Neuronal stem cell (in vitro differentiated cells): ENCODE measurements around the gene OPTC. TPM values are rescaled to one million over a fixed set of nuclear protein-coding genes. Genes with fewer than 3 reads are reported as not detected.
"Not testable (repeated sequence)": the region's sequence is repeated elsewhere in the genome, so short reads cannot be mapped to it uniquely, and the experiment has no call there.

Source experiments
- DNase-seq: peaks from one replicate; pipeline ENCODE4 v3.0.0-alpha.2; 2013; ENCODE audit warnings: low spot score
- H2AFZ ChIP-seq: one replicate; pipeline ENCODE4 v1.6.1; 2013; ENCODE audit warnings: mild to moderate bottlenecking, low read length, inconsistent platforms
- H2AK5ac ChIP-seq: 2 replicates; pipeline ENCODE4 v1.6.1; 2013; ENCODE audit warnings: low read depth, mild to moderate bottlenecking, inconsistent platforms, low read length, moderate library complexity, mixed read lengths
- H2BK120ac ChIP-seq: 2 replicates; pipeline ENCODE4 v1.6.1; 2013; ENCODE audit warnings: low read depth, mild to moderate bottlenecking, inconsistent platforms, low read length, moderate library complexity, mixed read lengths
- H2BK12ac ChIP-seq: one replicate; pipeline ENCODE4 v1.6.1; 2013; ENCODE audit warnings: low read length, inconsistent platforms
- H2BK15ac ChIP-seq: 2 replicates; pipeline ENCODE4 v1.6.1; 2013; ENCODE audit warnings: mild to moderate bottlenecking, low read length, inconsistent platforms, mixed read lengths
- H2BK5ac ChIP-seq: one replicate; pipeline ENCODE4 v1.6.1; 2013; ENCODE audit warnings: inconsistent platforms, mild to moderate bottlenecking, low read length, moderate library complexity
- H3K14ac ChIP-seq: one replicate; pipeline ENCODE4 v1.6.1; 2013; ENCODE audit warnings: low read length, inconsistent platforms
- H3K18ac ChIP-seq: 2 replicates; pipeline ENCODE4 v1.6.1; 2013; ENCODE audit warnings: low read length, inconsistent platforms
- H3K23ac ChIP-seq: 2 replicates; pipeline ENCODE4 v1.6.1; 2013; ENCODE audit warnings: low read depth, mild to moderate bottlenecking, mixed read lengths, low read length, inconsistent platforms; ENCODE audit not compliant: poor library complexity
- H3K27ac ChIP-seq: replicated peaks from 3 replicates; pipeline ENCODE4 v1.5.1; 2013; ENCODE audit warnings: low read length, inconsistent platforms
- H3K27me3 ChIP-seq, 3 experiments: 2 replicates each; pipeline ENCODE4 v1.6.1; 2013; ENCODE audit warnings: low read length in 3 of 3, mild to moderate bottlenecking in 2 of 3, inconsistent platforms in 1 of 3, low read depth in 1 of 3, mixed read lengths in 1 of 3, moderate library complexity in 1 of 3; ENCODE audit not compliant: control insufficient read depth in 3 of 3, insufficient read depth in 3 of 3
- H3K36me3 ChIP-seq, 2 donors: replicated peaks in 1 of 2; 2 replicates each; pipeline ENCODE4 v1.6.1; 2013; ENCODE audit warnings: low read length in 2 of 2; ENCODE audit not compliant: control insufficient read depth in 2 of 2, insufficient read depth in 2 of 2
- H3K4ac ChIP-seq: 2 replicates; pipeline ENCODE4 v1.6.1; 2013; ENCODE audit warnings: inconsistent platforms, mild to moderate bottlenecking, low read length, moderate library complexity
- H3K4me1 ChIP-seq, 2 donors: 1 replicate in 1 of 2; 2 replicates in 1 of 2; pipeline ENCODE4 v1.6.1; 2013; ENCODE audit warnings: low read length in 2 of 2, low read depth in 1 of 2; ENCODE audit not compliant: control insufficient read depth in 2 of 2, insufficient read depth in 1 of 2
- H3K4me2 ChIP-seq: one replicate; pipeline ENCODE4 v1.6.1; 2013; ENCODE audit warnings: mild to moderate bottlenecking, low read length, inconsistent platforms; ENCODE audit not compliant: insufficient read depth, poor library complexity, severe bottlenecking
- H3K4me3 ChIP-seq, 2 donors: 2 replicates each; pipeline ENCODE4 v1.5.1; 2013; ENCODE audit warnings: low read length in 2 of 2, mild to moderate bottlenecking in 2 of 2, inconsistent platforms in 1 of 2, moderate library complexity in 1 of 2
- H3K79me1 ChIP-seq: one replicate; pipeline ENCODE4 v1.6.1; 2013; ENCODE audit warnings: low read depth, mild to moderate bottlenecking, inconsistent platforms, low read length, moderate library complexity
- H3K9ac ChIP-seq: one replicate; pipeline ENCODE4 v1.6.1; 2013; ENCODE audit warnings: mild to moderate bottlenecking, low read depth, low read length, inconsistent platforms; ENCODE audit not compliant: poor library complexity
- H3K9me3 ChIP-seq, 2 donors: replicated peaks in 1 of 2; 2 replicates each; pipeline versions ENCODE3 to v1.6.1; 2013; ENCODE audit warnings: low read length in 2 of 2, mild to moderate bottlenecking in 2 of 2, inconsistent platforms in 1 of 2, low read depth in 1 of 2, mixed read lengths in 1 of 2, moderate library complexity in 1 of 2; ENCODE audit not compliant: control insufficient read depth in 2 of 2, insufficient read depth in 1 of 2
- H4K8ac ChIP-seq: one replicate; pipeline ENCODE4 v1.6.1; 2013; ENCODE audit warnings: low read depth, mild to moderate bottlenecking, inconsistent platforms, low read length, moderate library complexity
- H4K91ac ChIP-seq: one replicate; pipeline ENCODE4 v1.6.1; 2013; ENCODE audit warnings: low read length, low read depth, mild to moderate bottlenecking, inconsistent platforms; ENCODE audit not compliant: poor library complexity
- WGBS, 2 donors: extraction: QIAGEN DNeasy Blood & Tissue Kit; methylation state at CpG; one replicate each; pipeline ENCODE4 v1.1.7; 2013; ENCODE audit warnings: missing lambda C conversion rate in 2 of 2, mixed read lengths in 1 of 2; ENCODE audit not compliant: insufficient read length in 2 of 2, insufficient replicate concordance in 1 of 2; ENCODE audit errors: extremely low coverage in 2 of 2; 5-methylcytosine and 5-hydroxymethylcytosine counted together
- polyA plus RNA-seq, 2 experiments: library from polyadenylated mRNA; stranded (reverse); fragments of 200-250 nt; gene quantifications; one replicate each; pipeline ENCODE4 v1.2.3, GENCODE V29; 2013

Gene OPTC, protein sequence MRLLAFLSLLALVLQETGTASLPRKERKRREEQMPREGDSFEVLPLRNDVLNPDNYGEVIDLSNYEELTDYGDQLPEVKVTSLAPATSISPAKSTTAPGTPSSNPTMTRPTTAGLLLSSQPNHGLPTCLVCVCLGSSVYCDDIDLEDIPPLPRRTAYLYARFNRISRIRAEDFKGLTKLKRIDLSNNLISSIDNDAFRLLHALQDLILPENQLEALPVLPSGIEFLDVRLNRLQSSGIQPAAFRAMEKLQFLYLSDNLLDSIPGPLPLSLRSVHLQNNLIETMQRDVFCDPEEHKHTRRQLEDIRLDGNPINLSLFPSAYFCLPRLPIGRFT
- 0.11 TPM for polyA plus RNA-seq (2013, experiment 1 of 2)
- 0.08 TPM for polyA plus RNA-seq (2013, experiment 2 of 2)

DNA sequence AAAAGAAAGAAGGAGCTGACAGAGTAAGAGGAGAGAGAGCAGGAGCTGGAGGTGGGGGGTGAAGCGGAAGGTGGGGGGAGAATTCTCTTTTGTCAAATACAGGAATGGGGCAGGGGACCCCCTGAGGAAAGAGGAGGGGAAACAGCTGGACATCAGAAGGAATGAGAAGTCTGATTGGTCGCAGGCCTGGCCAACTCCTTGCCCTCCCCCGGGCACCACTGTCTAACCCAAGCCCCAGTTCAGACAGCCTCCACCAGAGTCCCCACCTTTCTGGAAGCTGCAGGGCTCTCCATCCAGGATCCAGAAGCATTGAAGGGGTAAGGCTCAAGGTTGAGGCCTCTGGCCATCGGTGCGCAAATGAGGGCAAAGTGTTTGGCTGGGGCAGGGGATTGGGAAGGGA lies at the start of gene OPTC:
TSS of gene OPTC (plus strand) at position 253 of the 400 bp plus-strand sequence. CDS start 1,853 bp downstream, outside the sequence.
- no peak within 1 kb of the TSS for H2BK120ac ChIP-seq
- DNase-seq, result no peak
- no CpG with 5 or more reads among the region's 5 CpGs for WGBS, 2 donors
- H2BK5ac ChIP-seq, result no peak within 1 kb of the TSS
- H4K91ac ChIP-seq, result no peak within 1 kb of the TSS
- peak within 1 kb of the TSS; percentile 8 for H3K18ac ChIP-seq
- no peak within 1 kb of the TSS for H3K14ac ChIP-seq
- H3K9me3 ChIP-seq, result no peaks in the 10 kb centered on the region
- H3K79me1 ChIP-seq, result no peaks in the 10 kb centered on the region
- no peak within 1 kb of the TSS for H2BK15ac ChIP-seq
- H3K4me3 ChIP-seq, result no peak within 1 kb of the TSS
- no peaks in the 10 kb centered on the region for H3K36me3 ChIP-seq
- peaks cover 0 to 12% of the 10 kb centered on the region in 2 donors for H3K4me1 ChIP-seq
- no peak within 1 kb of the TSS for H4K8ac ChIP-seq
- H3K27me3 ChIP-seq, result peaks cover 0 to 65% (median 0%) of the 10 kb centered on the region in 3 experiments
- H3K27ac ChIP-seq, result no peak within 1 kb of the TSS
- no peak within 1 kb of the TSS for H3K4ac ChIP-seq
- no peak within 1 kb of the TSS for H2AFZ ChIP-seq
- no peak within 1 kb of the TSS for H2AK5ac ChIP-seq
- H3K9ac ChIP-seq, result no peak within 1 kb of the TSS
- H3K4me2 ChIP-seq, result no peak within 1 kb of the TSS
- no peak within 1 kb of the TSS for H3K23ac ChIP-seq
- H2BK12ac ChIP-seq, result no peak within 1 kb of the TSS

- Histone ChIP-seq H2BK15ac (no peak overlapping the region), H3K14ac (no peak overlapping the region), H2BK12ac (no peak overlapping the region), H2BK5ac (no peak overlapping the region), H3K18ac (peak overlapping the region; percentile 55), H2AFZ (no peak overlapping the region), H3K27me3 (peaks cover 0 to 83% (median 0%) of the 10 kb centered on the region in 3 experiments), H3K4me2 (no peak overlapping the region), H4K8ac (no peak overlapping the region), H2AK5ac (no peak overlapping the region), H4K91ac (no peak overlapping the region), H3K4ac (no peak overlapping the region), H3K9me3 (peaks cover 0 to 5% of the 10 kb centered on the region in 2 donors), H2BK120ac (no peak overlapping the region), H3K4me3 (no peak overlapping the region), H3K27ac (no peak overlapping the region), H3K79me1 (no peaks in the 10 kb centered on the region), H3K23ac (no peak overlapping the region), H3K4me1 (peaks cover 1 to 11% of the 10 kb centered on the region in 2 donors), H3K36me3 (no peaks in the 10 kb centered on the region), H3K9ac (no peak overlapping the region)
- WGBS, 2 donors, result no CpG with 5 or more reads among the region's 1 CpG
- DNase-seq, result no peak
Measured at GRCh38 chr1:203444171-203444576, 49.8 kb upstream of the OPTC start.

DNA sequence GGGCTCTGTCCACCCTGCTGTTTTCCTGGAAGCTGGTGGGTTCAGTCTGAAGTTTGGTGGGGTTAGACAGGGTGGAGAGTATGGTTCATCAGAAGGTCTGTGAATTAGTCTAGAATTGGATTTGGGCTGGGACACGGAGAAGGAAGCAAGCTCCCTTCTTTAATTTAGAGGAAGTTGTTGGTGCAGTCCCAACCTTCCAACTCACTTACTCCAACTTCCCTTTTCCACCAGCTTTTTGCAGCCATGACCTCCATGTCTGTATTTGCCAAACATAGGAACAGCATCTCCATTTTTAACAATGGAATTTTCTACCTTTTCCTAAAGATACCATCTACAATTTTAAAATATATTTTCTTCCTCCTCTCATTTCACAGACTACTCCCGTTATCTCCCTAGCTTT lies 46.8 kb upstream of the OPTC start:
- peaks cover 1 to 10% of the 10 kb centered on the region in 2 donors for H3K4me1 ChIP-seq
- H3K23ac ChIP-seq, result no peak overlapping the region
- H3K9ac ChIP-seq, result no peak overlapping the region
- H3K4me3 ChIP-seq, result no peak overlapping the region
- H3K9me3 ChIP-seq, result peaks cover 0 to 5% of the 10 kb centered on the region in 2 donors
- no peak overlapping the region for H3K27ac ChIP-seq
- no peak overlapping the region for H2AK5ac ChIP-seq
- H4K8ac ChIP-seq, result no peak overlapping the region
- H4K91ac ChIP-seq, result no peak overlapping the region
- H3K18ac ChIP-seq, result no peak overlapping the region
- no peak overlapping the region for H2BK120ac ChIP-seq
- H3K36me3 ChIP-seq, result no peaks in the 10 kb centered on the region
- no peak overlapping the region for H3K4me2 ChIP-seq
- no peak overlapping the region for H2BK5ac ChIP-seq
- no peak for DNase-seq
- no peaks in the 10 kb centered on the region for H3K79me1 ChIP-seq
- H2BK15ac ChIP-seq, result no peak overlapping the region
- peaks cover 0 to 77% (median 0%) of the 10 kb centered on the region in 3 experiments for H3K27me3 ChIP-seq
- H2AFZ ChIP-seq, result no peak overlapping the region
- H3K14ac ChIP-seq, result no peak overlapping the region
- no peak overlapping the region for H3K4ac ChIP-seq
- H2BK12ac ChIP-seq, result no peak overlapping the region
- WGBS, 2 donors, result 100% methylated on average over 1 of the region's 2 CpGs; no CpG with 5 or more reads in 1 of the 2 donors

- H3K4me2 ChIP-seq, H3K27ac ChIP-seq, H4K91ac ChIP-seq, H3K9ac ChIP-seq, H3K4me1 ChIP-seq, H2BK12ac ChIP-seq, H3K23ac ChIP-seq, H2AFZ ChIP-seq, DNase-seq, H3K36me3 ChIP-seq, H2BK5ac ChIP-seq, H3K4ac ChIP-seq, H3K18ac ChIP-seq, H2BK15ac ChIP-seq, H3K14ac ChIP-seq, H3K4me3 ChIP-seq, H2BK120ac ChIP-seq, H4K8ac ChIP-seq, H2AK5ac ChIP-seq, H3K79me1 ChIP-seq, H3K9me3 ChIP-seq: not testable (repeated sequence)
- WGBS, 2 donors, result no CpG with 5 or more reads among the region's 1 CpG
- H3K27me3 ChIP-seq, result peaks cover 0 to 75% (median 0%) of the 10 kb centered on the region in 3 experiments
Measured at GRCh38 chr1:203447598-203447997, 46.4 kb upstream of the OPTC start.
